Measurements from ENCODE around the gene PLXNA4. TPM values are rescaled to one million over a fixed set of nuclear protein-coding genes. Genes with fewer than 3 reads are reported as not detected.

Gene PLXNA4
- total and polyA plus RNA-seq, 2 experiments from 2014 or later = 0.32 TPM; not detected in 1

DNA sequence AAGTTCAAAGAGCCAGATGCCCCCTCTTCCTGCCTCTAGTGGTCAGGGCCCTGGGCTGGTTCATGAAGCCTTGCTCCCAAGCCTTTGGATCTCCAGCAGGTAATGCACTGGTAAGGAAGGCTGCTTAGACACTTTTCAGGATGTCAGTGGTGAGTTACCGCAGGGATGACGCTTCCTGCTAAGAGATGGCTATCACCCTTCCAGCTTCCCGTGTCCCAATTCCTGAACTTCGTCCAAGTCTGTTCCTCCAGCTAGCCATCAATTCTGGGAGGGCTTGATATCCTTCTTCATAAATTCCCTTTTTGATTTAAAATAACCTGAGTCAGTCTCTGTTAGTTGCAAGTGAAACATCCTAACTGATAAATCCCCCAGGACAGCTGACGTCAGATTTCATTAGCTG lies 221.2 kb downstream of the PLXNA4 start:
- H3K27ac ChIP-seq = no peak overlapping the region
- no peak overlapping the region for H3K4me3 ChIP-seq
- H4K20me1 ChIP-seq (ENCODE audit: insufficient read depth) = no peaks in the 10 kb centered on the region
- H3K27me3 ChIP-seq (replicated peaks; ENCODE audit: insufficient read depth) = peaks cover 23% of the 10 kb centered on the region; the same call in 1 of the 2 replicates
- no peaks in the 10 kb centered on the region for H3K9me3 ChIP-seq (ENCODE audit: low read depth)
- no peak overlapping the region for H2AFZ ChIP-seq
- no peaks in the 10 kb centered on the region for H3K36me3 ChIP-seq (ENCODE audit: low read depth)
- no peak for DNase-seq
- no peaks in the 10 kb centered on the region for H3F3A ChIP-seq (ENCODE audit: insufficient read depth)
- no peaks in the 10 kb centered on the region for H3K4me1 ChIP-seq (ENCODE audit: insufficient read depth)
- no peak overlapping the region for H3K4me2 ChIP-seq (ENCODE audit: unreplicated experiment)
- TF ChIP-seq EZH2phosphoT487 (IDR thresholded peaks at IDR 0.05; ENCODE audit: insufficient read depth, low read depth) (no peak), EZH2 (IDR thresholded peaks at IDR 0.05; ENCODE audit: insufficient read depth, poor library complexity, severe bottlenecking) (no peak)
- H3K9ac ChIP-seq = no peak overlapping the region
- 53 to 60% methylated on average over 5 of the region's 5 CpGs for WGBS, 2 experiments (ENCODE audit: low coverage in 1 of 2, low lambda C conversion rate in 2 of 2, missing lambda C conversion rate in 2 of 2)
- H3K79me2 ChIP-seq (ENCODE audit: insufficient read depth) = no peaks in the 10 kb centered on the region
- no peaks in the 10 kb centered on the region for H3K9me2 ChIP-seq (ENCODE audit: insufficient read depth)
- in situ Hi-C loops (cut with MboI) = no loop called here

GRCh38 chr7:132354527-132354926 lies 221.7 kb downstream of the PLXNA4 start:
- no peak overlapping the region for H3K4me2 ChIP-seq (ENCODE audit: unreplicated experiment)
- H3K27ac ChIP-seq = no peak overlapping the region

DNA sequence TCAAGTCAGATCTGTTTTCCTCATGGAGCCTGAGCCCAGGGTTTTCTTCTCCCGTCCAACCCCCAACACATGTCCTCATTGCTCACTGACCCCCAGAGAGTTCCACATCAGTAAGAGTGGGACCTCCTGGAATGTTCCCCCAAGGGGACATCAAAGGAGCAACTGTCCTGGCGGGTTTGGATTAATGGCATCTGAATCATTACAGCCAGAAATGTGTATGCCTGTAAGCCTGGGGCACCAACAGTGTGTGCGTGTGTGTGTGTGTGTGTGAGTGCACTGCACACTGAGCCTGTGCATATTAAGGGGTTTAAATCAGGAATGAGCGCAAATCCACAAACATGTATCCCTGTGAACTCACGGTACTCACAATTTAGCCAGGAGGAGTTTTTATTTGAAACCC lies 222.3 kb downstream of the PLXNA4 start:
- no peak overlapping the region for H2AFZ ChIP-seq
- no peak overlapping the region for H3K27ac ChIP-seq
- H3K4me2 ChIP-seq (ENCODE audit: unreplicated experiment) = no peak overlapping the region
- no peak for DNase-seq
- H3K9me2 ChIP-seq (ENCODE audit: insufficient read depth) = no peaks in the 10 kb centered on the region
- H3K4me3 ChIP-seq = no peak overlapping the region
- no peak for TF ChIP-seq EZH2 (IDR thresholded peaks at IDR 0.05; ENCODE audit: insufficient read depth, poor library complexity, severe bottlenecking)
- TF ChIP-seq EZH2phosphoT487 (IDR thresholded peaks at IDR 0.05; ENCODE audit: insufficient read depth, low read depth) = no peak
- no peaks in the 10 kb centered on the region for H4K20me1 ChIP-seq (ENCODE audit: insufficient read depth)
- H3F3A ChIP-seq (ENCODE audit: insufficient read depth) = no peaks in the 10 kb centered on the region
- H3K9me3 ChIP-seq (ENCODE audit: low read depth) = no peaks in the 10 kb centered on the region
- no peaks in the 10 kb centered on the region for H3K36me3 ChIP-seq (ENCODE audit: low read depth)
- no peak overlapping the region for H3K9ac ChIP-seq
- 34 to 36% methylated on average over 5 of the region's 5 CpGs for WGBS, 2 experiments (ENCODE audit: low coverage in 1 of 2, low lambda C conversion rate in 2 of 2, missing lambda C conversion rate in 2 of 2)
- H3K27me3 ChIP-seq (replicated peaks; ENCODE audit: insufficient read depth) = peaks cover 23% of the 10 kb centered on the region; the same call in 1 of the 2 replicates
- H3K4me1 ChIP-seq (ENCODE audit: insufficient read depth) = no peaks in the 10 kb centered on the region
- H3K79me2 ChIP-seq (ENCODE audit: insufficient read depth) = no peaks in the 10 kb centered on the region
- in situ Hi-C loops (cut with MboI) = no loop called here

More at GRCh38 chr7:132354527-132354926, 221.7 kb downstream of the PLXNA4 start:
- no peaks in the 10 kb centered on the region for H3K9me2 ChIP-seq (ENCODE audit: insufficient read depth)
- H3K4me1 ChIP-seq (ENCODE audit: insufficient read depth) = no peaks in the 10 kb centered on the region
- TF ChIP-seq EZH2 (IDR thresholded peaks at IDR 0.05; ENCODE audit: insufficient read depth, poor library complexity, severe bottlenecking) (no peak), EZH2phosphoT487 (IDR thresholded peaks at IDR 0.05; ENCODE audit: insufficient read depth, low read depth) (no peak)
- no peak overlapping the region for H2AFZ ChIP-seq
- peaks cover 23% of the 10 kb centered on the region; the same call in 1 of the 2 replicates for H3K27me3 ChIP-seq (replicated peaks; ENCODE audit: insufficient read depth)
- in situ Hi-C loops (cut with MboI) = no loop called here
- no peaks in the 10 kb centered on the region for H3K36me3 ChIP-seq (ENCODE audit: low read depth)
- no peaks in the 10 kb centered on the region for H4K20me1 ChIP-seq (ENCODE audit: insufficient read depth)
- no peaks in the 10 kb centered on the region for H3K9me3 ChIP-seq (ENCODE audit: low read depth)
- no peak overlapping the region for H3K4me3 ChIP-seq
- H3F3A ChIP-seq (ENCODE audit: insufficient read depth) = no peaks in the 10 kb centered on the region
- H3K79me2 ChIP-seq (ENCODE audit: insufficient read depth) = no peaks in the 10 kb centered on the region
- H3K9ac ChIP-seq = no peak overlapping the region
- no peak for DNase-seq
- 2 to 4% methylated on average over 4 of the region's 4 CpGs for WGBS, 2 experiments (ENCODE audit: low coverage in 1 of 2, low lambda C conversion rate in 2 of 2, missing lambda C conversion rate in 2 of 2)

DNA sequence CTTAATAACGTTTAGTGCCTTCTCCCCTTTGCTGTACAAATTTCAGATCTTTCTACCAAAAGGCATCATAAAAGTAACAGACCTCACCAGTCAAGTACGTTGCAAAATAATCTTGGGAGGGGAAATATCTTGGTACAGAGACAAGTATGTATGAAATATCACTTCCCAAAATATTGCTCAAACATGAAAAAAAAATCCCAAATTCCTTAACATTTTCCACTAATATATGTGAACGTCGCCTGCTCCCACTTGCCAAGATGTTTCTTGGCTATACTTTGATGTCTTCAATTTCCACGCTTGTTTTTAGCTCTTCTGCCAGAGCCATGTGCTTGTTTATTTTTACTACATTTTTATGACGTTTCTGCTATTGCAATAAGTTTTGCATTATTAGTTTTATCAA lies 223.5 kb downstream of the PLXNA4 start:
- in situ Hi-C loops (cut with MboI) = no loop called here

More for the DNA sequence above, 223.5 kb downstream of the PLXNA4 start:
- Histone ChIP-seq H3K9ac (no peak overlapping the region), H3K27me3 (replicated peaks; ENCODE audit: insufficient read depth) (peaks cover 23% of the 10 kb centered on the region; the same call in 1 of the 2 replicates), H3K36me3 (ENCODE audit: low read depth) (no peaks in the 10 kb centered on the region), H3K4me1 (ENCODE audit: insufficient read depth) (no peaks in the 10 kb centered on the region), H3K4me3 (no peak overlapping the region), H3K9me2 (ENCODE audit: insufficient read depth) (no peaks in the 10 kb centered on the region), H4K20me1 (ENCODE audit: insufficient read depth) (no peaks in the 10 kb centered on the region), H3F3A (ENCODE audit: insufficient read depth) (no peaks in the 10 kb centered on the region), H3K9me3 (ENCODE audit: low read depth) (no peaks in the 10 kb centered on the region), H3K79me2 (ENCODE audit: insufficient read depth) (no peaks in the 10 kb centered on the region), H2AFZ (no peak overlapping the region), H3K4me2 (ENCODE audit: unreplicated experiment) (no peak overlapping the region), H3K27ac (no peak overlapping the region)
- DNase-seq = no peak
- 3 to 4% methylated on average over 6 of the region's 6 CpGs for WGBS, 2 experiments (ENCODE audit: low coverage in 1 of 2, low lambda C conversion rate in 2 of 2, missing lambda C conversion rate in 2 of 2)
- TF ChIP-seq EZH2phosphoT487 (IDR thresholded peaks at IDR 0.05; ENCODE audit: insufficient read depth, low read depth) (no peak), EZH2 (IDR thresholded peaks at IDR 0.05; ENCODE audit: insufficient read depth, poor library complexity, severe bottlenecking) (no peak)

All from GM23248 (cell line).